ENCODE measurements around the gene DMBX1.

DNA sequence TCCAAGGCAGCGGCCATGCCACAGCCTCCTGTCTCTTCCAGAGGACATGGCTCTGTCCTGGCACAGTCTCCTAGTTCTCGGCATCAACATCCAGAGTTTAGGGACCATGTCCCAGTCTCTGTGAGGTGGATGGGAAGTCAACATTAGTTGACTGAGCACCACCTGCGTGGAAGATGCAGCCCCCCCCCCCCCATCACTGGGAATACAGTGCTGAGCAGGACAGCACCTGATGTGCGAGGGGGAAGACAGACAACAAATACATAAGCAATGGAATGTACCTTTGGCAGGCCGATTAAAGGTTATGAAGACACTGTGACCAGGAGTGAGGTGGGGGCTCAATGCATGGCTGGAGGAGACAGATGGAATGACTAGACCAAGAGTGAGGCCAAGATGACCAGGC is 35.2 kb downstream of the DMBX1 start:
- TF ChIP-seq, protein P1, sequence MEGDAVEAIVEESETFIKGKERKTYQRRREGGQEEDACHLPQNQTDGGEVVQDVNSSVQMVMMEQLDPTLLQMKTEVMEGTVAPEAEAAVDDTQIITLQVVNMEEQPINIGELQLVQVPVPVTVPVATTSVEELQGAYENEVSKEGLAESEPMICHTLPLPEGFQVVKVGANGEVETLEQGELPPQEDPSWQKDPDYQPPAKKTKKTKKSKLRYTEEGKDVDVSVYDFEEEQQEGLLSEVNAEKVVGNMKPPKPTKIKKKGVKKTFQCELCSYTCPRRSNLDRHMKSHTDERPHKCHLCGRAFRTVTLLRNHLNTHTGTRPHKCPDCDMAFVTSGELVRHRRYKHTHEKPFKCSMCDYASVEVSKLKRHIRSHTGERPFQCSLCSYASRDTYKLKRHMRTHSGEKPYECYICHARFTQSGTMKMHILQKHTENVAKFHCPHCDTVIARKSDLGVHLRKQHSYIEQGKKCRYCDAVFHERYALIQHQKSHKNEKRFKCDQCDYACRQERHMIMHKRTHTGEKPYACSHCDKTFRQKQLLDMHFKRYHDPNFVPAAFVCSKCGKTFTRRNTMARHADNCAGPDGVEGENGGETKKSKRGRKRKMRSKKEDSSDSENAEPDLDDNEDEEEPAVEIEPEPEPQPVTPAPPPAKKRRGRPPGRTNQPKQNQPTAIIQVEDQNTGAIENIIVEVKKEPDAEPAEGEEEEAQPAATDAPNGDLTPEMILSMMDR (IDR thresholded peaks at IDR 0.05; ENCODE audit: low read length): no peak
- no peak for TF ChIP-seq EZH2 (IDR thresholded peaks at IDR 0.05; ENCODE audit: borderline replicate concordance, low read length)
